ENCODE results near the gene HACE1. TPM values are rescaled to one million over a fixed set of nuclear protein-coding genes. Genes with fewer than 3 reads are reported as not detected.
A peak's percentile ranks its signal among the peaks of the same experiment; 100 is the strongest.

HACE1 gene
- total RNA-seq, 4 donors from 2014 or later = 13.3 to 20.4 (median 15.0) TPM

DNA sequence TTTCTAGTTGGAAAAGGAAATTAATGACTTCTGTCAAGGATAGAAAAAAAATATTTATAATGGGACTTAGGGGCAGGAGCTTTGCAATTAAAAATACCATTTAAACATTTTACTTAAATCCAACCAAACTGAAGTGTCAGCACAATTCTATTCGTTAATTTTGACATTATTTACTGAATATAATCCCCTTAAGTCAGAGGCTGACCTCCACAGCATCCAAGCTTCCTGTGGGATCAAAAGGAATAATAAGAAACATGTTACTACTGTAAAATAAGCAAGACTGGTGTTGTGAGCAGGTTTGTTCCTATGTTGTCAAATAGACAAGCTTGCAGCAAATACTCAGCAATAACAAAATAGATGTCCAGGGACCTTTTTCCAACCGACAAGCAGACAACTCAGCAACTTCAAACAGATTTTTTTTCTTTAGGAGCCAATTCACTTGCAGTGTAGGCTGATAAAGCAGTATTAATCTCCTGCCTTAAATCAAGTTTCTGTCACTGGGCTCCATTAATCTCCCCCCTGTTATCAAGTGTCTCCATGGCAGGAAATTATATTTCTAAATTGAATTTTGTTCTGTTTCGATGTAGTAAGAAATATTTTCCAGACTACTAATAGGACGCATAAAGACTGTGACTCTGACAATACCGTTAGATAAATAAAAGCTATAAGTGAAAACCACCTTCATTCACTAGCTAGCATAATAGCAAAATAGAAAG is 157.4 kb downstream of the HACE1 start:
- no peak for DNase-seq
- H3K4me3 ChIP-seq (replicated peaks in 1 of 3) = no peak overlapping the region
- TF ChIP-seq POLR2A (IDR thresholded peaks at IDR 0.05) = no peak
- TF ChIP-seq, protein P1, sequence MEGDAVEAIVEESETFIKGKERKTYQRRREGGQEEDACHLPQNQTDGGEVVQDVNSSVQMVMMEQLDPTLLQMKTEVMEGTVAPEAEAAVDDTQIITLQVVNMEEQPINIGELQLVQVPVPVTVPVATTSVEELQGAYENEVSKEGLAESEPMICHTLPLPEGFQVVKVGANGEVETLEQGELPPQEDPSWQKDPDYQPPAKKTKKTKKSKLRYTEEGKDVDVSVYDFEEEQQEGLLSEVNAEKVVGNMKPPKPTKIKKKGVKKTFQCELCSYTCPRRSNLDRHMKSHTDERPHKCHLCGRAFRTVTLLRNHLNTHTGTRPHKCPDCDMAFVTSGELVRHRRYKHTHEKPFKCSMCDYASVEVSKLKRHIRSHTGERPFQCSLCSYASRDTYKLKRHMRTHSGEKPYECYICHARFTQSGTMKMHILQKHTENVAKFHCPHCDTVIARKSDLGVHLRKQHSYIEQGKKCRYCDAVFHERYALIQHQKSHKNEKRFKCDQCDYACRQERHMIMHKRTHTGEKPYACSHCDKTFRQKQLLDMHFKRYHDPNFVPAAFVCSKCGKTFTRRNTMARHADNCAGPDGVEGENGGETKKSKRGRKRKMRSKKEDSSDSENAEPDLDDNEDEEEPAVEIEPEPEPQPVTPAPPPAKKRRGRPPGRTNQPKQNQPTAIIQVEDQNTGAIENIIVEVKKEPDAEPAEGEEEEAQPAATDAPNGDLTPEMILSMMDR (IDR thresholded peaks at IDR 0.05) = no peak
- no peaks in the 10 kb centered on the region for H3K36me3 ChIP-seq
- WGBS, 2 donors = 75 to 78% methylated on average over 5 of the region's 5 CpGs
- H3K4me1 ChIP-seq = peaks cover 0 to 5% of the 10 kb centered on the region in 2 donors
- intact Hi-C loops (cut with DNase I) = no loop called here
- no peaks in the 10 kb centered on the region for H3K27me3 ChIP-seq
- H3K27ac ChIP-seq = no peak overlapping the region
- no peaks in the 10 kb centered on the region for H3K9me3 ChIP-seq

DNA sequence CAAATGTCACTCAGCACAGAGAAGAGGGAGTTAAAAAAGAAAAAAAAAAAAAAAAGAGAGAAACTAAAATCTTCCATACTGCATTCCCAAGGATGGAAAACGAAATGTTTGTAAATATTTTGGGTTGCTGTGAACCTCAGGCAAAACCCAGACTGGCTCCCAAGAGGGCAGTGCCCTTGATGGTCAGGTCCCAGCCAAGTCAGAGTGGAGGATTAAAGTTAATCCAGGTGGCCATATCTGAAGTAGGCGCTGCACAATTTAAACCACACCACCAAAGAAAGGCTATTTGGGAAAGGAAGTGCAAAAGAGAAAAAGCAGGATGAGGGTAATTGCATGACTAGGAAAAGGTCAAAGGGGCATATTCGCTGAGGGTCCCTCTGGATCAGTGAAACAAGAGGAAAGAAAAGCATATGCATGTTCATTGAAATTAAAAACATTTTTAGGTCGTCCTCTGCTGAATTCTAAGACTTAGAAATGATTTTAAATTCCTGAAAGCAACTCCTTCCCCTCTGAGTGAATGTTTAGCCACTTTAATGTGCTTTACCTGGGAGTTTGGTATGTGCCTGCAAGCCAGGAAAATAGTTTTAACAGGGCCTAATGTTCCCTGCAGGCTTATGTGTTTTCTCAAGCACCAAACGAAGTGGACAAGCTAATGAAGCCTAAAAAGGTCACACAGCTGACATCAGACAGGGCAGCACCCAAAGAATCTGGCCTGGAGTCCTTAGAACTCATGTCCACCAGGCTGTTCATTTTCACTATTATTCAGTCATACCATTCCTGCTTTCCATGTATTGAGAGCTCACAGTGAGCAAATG is 159.1 kb downstream of the HACE1 start:
- no peaks in the 10 kb centered on the region for H3K9me3 ChIP-seq
- no peak for TF ChIP-seq POLR2A (IDR thresholded peaks at IDR 0.05)
- TF ChIP-seq, protein P1 (IDR thresholded peaks at IDR 0.05) = no peak
- peak overlapping the region in 2 of 3 donors; percentile 42 to 64 for H3K27ac ChIP-seq
- no peaks in the 10 kb centered on the region for H3K27me3 ChIP-seq
- H3K4me3 ChIP-seq (replicated peaks in 1 of 3) = no peak overlapping the region
- intact Hi-C loops (cut with DNase I) = no loop called here
- 38 to 46% methylated on average over 5 of the region's 5 CpGs for WGBS, 2 donors
- peak; percentile 38 to 52 for DNase-seq
- peaks cover 0 to 5% of the 10 kb centered on the region in 2 donors for H3K4me1 ChIP-seq
- H3K36me3 ChIP-seq = no peaks in the 10 kb centered on the region

DNA sequence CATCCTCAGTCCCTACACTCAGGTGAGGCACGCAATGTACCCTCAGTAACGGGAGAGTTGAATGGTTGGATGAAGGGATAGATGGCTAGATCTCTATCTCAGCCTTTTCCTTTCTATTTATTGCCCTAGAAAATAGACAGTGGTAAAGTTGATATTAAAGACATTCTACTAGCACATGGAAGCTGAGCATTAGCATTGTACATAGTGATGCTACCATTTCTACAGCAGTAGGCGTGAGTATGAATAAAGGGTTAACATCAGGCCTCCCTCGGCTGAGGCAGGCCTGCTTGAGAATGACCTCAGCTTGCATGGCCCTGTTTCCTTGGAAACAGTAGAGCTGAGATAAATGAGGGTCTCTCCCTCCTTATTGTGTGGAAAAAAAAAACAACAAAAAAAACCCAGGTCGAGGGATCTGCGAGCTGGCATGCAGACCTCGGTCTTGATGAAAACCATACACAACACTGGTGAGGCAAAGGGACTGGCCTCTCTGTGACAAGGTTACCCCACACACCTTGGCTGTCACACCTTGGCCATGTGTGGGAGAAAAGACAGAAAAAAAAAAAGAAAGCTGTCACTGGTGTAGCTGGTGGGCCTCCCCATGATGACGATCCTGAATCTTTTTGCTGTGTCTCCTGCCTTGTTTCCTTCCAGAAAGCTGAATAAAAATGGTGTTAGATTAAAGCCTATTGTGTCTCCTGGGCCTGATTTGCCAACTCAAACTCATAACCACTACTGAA is 160.0 kb downstream of the HACE1 start:
- H3K36me3 ChIP-seq = no peaks in the 10 kb centered on the region
- DNase-seq = no peak
- H3K4me3 ChIP-seq (replicated peaks in 1 of 3) = no peak overlapping the region
- H3K4me1 ChIP-seq = peaks cover 0 to 5% of the 10 kb centered on the region in 2 donors
- TF ChIP-seq POLR2A (IDR thresholded peaks at IDR 0.05) = no peak
- TF ChIP-seq, protein P1 (IDR thresholded peaks at IDR 0.05) = no peak
- WGBS, 2 donors = 71 to 85% methylated on average over 8 of the region's 8 CpGs
- intact Hi-C loops (cut with DNase I) = no loop called here
- H3K27ac ChIP-seq = no peak overlapping the region
- no peaks in the 10 kb centered on the region for H3K27me3 ChIP-seq
- no peaks in the 10 kb centered on the region for H3K9me3 ChIP-seq

DNA sequence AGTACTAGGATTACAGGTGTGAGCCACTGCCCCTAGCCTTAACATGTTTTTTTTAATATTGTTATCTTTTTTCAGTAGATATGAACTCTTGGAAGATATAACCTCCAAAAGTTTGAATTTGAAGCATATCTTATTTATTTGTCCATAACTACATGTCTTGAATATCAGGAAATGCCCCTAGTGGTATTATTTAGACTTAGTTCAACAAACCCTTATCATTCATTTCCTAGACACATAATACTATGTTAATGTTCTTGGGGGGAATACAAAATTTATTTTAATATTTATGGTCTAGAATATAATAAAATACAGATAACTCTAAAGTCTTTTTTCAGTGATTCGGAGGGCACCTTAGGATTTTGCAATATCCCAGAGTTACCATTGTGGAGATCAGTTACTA is 160.7 kb downstream of the HACE1 start:
- Histone ChIP-seq H3K36me3 (no peaks in the 10 kb centered on the region), H3K4me1 (peaks cover 0 to 5% of the 10 kb centered on the region in 2 donors), H3K27me3 (no peaks in the 10 kb centered on the region), H3K9me3 (no peaks in the 10 kb centered on the region), H3K4me3 (replicated peaks in 1 of 3) (no peak overlapping the region), H3K27ac (no peak overlapping the region)
- WGBS, 2 donors = 98% methylated on average over 1 of the region's 1 CpG
- intact Hi-C loops (cut with DNase I) = no loop called here
- TF ChIP-seq, protein P1 (IDR thresholded peaks at IDR 0.05) = no peak
- no peak for TF ChIP-seq POLR2A (IDR thresholded peaks at IDR 0.05)
- no peak for DNase-seq
